Fibroblast of the conjunctiva (primary cell): ENCODE measurements around the gene TRMT44.
A peak's percentile ranks its signal among the peaks of the same experiment; 100 is the strongest.

Source experiments
- DNase-seq: peaks from one replicate; pipeline ENCODE4 v3.0.0-alpha.2; 2010; ENCODE audit warnings: low read depth

The TRMT44 gene

DNA sequence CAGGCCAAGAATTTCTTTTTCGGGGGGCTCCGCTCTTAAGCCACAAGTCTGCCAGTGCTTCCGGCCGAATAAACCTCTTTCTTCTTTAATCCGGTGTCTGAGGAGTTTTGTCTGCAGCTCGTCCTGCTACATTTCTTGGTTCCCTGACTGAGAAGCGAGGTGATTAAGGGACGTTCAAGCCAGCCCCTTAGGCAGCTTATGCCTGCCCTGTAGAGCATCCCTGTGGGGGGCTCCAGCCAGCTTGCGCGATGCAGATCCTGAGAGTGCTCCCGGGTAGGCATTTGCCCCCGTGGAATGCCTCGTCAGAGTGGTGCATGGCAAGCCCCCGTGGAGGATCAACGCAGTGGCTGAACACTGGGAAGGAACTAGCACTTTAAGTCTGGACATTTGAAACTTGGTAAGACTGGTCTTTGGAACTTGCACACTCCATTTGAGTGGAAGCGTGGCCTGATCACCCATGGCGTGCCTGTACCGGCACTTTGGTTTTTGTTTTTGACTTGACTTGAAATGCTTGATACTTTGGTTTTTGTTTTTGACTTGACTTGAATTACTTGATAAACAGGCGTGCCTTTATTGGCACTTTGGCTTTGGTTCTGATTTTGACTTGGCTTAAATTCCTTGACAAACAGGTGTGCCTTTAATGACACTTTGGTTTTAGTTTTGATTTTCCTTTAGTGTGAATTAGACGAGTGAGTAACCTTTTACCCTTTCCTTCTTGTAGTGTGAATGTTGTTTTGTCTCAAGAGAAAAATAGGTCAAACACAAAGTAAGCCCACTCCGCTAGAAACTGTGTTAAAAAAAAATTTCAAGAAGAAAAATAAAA, 6.1 kb upstream of the TRMT44 start:
- DNase-seq: no peak

DNA sequence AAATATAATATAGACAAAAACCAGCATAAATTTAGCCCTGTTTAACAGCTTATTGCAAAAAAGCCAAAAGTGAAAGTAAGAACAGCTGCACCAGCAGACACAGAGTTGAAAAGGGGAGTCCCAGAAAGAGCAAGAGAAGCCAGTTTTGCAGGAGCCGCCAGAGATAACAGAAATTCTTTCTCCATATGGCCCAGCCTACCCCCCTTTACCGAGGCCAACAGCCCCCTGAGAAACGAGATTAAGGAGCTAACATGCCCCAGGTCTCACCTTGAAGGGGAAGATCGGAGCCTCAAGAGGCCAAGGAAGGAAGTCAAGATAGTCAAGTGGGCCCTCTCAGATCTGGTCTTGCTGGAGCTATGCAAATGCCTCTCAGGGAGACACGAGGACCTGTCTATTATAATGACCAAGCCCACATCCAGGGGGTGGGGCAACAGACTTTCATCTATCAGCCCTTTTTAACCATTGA, 4.9 kb upstream of the TRMT44 start:
- no peak for DNase-seq

DNA sequence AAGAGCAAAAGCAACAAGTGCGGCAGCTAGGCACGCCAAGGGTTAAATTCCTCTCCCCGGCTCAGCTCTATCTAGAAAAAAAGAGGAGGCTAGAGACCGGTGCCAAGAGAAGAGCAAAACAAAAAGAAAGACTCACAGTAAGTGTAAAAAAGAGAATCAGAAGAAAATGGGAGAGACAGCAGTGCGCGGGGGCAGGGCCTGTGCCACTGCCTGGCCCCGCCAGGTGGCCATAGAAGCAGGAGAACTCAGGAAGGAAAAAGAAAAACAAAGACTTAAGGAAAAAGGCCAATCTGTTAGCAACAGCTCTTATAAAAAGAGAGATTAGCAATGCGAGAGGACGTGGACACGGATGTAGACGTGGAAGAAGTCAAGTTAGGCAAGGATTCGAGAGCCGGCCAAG, 3.3 kb upstream of the TRMT44 start:
- DNase-seq: no peak

DNA sequence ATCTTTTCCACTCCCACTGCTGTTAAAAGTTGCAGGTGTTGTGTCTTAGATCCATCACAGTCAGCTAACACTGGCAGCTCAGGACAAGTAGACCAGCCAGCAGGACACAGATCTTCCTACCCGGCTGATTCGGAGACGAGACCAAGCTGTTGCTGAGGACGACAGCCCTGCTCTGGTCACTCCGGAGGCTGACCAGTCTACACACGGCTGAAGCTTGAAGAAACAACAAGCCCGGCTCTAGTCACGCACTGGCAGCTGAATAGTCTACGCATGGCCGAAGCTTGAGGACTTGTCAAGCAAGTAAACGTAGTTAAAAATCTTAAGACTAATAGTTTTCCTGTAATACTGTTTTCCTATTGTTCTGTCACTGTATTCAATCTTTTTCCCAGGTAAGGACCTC, 1.8 kb upstream of the TRMT44 start:
- DNase-seq: no peak

DNA sequence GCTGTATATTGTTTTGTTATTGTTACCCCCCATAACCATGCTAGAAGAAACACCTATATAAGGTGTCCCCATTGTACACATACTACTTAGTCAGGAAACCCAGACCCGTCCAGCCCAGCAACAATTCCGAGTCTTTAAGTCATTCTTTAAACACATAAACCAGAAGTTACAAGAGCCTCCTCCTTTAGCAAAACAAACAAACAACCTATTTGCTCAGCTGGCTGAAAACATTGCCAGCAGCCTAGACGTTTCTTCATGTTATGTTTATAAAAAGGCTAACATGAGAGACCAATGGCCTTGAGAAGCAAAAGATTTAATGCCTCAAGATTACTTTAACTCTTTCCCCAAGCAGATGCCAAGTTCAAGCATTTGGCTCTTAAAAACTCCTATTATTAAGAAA, 1.4 kb upstream of the TRMT44 start:
- no peak for DNase-seq

DNA sequence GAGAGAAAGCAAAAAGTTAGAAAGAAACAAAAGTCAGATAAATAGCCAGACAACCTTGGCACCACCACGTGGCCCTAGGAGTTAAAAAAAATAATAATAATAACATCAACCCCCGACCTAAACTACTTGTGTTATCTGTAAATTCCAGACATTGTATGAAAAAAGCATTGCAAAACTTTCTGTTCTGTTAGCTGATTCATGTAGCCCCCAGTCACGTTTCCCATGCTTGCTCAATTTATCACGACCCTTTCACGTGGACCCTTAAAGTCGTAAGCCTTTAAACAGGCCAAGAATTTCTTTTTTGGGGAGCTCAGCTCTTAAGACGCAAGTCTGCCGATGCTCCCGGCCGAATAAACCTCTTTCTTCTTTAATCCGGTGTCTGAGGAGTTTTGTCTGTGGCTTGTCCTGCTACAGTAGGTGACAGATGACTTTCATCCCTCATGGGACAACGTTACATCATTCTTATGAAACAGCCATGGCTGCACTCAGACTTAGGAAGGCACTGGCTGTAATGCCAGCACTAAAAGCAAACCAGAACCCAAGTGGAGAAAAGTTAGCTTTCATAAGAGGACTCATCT, 574 bp upstream of the TRMT44 start:
- peak; percentile 23 for DNase-seq

DNA sequence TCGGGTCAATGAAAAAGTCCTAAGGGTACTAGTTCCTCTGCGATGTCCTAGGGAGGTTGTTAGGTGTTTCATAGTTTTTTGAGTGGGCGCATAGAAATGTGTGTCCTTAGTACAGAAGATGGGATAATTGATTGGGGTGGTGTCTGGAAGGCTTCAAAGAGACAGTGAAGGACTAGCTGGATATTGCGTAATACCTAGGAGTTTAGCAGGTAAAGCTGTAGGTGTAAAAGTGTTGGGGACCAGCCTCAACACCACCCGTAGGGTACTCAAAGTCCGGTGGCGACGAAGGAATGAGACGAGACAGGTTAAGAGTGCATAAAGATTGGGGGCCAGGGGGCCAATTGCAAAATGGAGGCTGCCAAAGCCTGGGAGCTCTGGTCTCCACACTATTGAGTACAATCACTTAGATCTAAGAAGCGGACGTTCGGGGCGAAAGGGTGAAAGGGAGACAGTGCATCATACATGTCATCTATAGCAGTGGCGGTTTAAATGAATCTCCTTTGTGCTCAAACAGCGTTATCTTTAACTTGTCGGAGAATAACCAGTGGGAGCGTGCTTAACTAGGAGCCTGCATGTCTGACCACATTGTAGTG, 1.0 kb downstream of the TRMT44 start:
- no peak for DNase-seq

DNA sequence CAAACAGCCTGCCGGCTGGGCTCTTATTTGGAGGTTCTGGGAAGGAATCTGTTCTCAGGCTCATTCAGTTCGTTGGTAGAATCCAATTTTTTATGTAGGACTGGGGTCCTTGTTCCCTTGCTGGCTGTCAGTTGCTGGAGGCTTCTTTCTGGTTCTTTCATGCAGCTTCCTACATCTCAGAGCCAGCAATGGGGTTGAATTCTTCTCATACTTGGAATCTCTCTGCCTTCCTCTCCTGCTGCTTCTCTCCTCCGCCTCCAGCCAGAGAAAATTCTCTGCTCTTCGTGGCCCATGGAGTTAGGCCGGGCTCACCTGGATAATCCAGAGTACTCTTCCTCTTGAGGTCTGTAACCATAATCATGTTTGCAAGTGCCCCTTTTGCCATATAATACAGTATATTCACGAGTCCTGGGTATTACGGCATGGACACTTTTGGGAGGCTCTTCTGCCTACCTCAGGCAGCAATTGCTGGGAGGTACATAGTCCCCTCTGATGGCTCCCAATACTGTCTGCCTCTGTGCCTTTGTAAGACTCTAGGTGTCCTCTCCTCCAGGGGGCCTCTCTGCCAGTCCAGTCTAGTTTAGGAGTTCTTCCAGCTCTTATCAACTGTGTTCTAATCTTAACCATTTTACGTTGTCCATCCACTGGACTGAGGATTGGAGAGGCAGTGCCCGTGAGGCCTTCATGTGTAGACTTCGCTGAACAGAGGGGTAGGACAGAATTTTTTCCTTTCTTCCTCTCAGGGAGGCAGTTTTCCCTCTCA, 2.2 kb downstream of the TRMT44 start:
- DNase-seq: no peak

DNA sequence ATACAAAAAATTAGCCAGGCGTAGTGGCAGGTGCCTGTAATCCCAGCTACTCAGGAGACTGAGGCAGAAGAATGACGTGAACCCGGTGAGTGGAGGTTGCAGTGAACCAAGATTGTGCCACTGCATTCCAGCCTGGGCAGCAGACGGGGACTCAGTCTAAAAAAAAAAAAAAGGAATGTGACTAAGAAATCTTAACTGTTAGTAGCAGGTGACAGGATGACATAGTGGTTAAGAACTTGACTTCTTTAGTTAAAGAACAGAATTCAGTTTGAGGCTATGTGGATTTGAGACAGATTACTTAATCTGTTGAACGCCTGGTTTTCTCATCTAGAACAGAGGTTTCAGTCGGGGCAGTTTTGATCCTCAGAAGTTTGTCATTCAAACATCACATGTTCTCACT, 3.2 kb downstream of the TRMT44 start:
- DNase-seq: no peak

DNA sequence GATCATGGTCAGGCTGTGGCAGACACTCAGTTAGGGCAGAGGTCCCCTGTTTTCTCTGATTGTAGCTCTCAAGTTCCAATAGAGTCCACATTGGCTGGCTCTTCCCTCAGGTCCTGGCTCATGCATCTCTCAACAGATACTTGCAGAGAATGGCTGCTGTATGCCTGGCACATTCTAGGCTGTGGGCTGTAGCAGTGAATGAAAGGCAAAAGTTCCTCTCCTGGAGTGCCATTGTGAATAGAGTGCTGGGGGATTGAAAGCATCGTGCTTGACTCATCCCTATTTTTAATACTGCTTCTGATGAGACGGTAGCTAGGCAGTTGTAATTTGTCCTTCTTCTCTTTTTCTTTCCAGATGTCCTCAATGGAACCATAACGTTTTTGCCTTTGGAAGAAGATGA, 5.5 kb downstream of the TRMT44 start:
- no peak for DNase-seq

DNA sequence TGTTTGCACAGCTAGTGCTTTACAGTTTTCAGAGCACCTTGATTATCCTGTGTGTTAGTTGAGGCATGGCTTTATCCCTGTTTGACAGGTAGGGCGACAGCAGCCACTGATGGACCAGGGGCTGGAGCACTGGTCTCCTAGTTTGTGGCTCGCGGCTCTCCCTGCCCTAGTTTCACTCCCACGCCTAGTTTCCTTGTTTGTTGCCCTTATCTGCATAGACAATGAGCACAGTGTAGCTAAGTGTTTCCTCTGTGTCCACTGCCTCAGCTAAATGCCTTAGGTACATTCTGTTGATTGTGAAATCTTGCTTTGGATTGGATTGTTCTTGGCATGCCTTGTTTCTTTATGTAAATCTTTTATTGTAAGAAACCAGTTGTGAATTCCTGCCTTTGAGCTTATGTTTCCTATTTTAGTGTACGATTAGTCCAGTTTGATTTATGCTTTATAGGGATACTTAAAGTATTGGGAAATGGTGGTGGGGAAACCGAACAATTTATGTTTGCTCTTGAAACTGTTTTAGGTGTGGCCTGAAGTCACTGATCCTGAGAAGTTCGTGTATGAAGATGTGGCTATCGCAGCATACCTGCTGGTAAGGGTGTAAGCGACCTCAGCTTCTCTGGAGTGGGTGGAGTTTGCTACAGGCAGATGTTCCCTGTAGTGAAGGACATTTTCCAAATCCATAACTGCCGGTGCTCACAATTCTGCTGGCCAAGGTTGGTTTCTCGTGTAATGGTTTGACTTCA, 11.0 kb downstream of the TRMT44 start:
- no peak for DNase-seq

DNA sequence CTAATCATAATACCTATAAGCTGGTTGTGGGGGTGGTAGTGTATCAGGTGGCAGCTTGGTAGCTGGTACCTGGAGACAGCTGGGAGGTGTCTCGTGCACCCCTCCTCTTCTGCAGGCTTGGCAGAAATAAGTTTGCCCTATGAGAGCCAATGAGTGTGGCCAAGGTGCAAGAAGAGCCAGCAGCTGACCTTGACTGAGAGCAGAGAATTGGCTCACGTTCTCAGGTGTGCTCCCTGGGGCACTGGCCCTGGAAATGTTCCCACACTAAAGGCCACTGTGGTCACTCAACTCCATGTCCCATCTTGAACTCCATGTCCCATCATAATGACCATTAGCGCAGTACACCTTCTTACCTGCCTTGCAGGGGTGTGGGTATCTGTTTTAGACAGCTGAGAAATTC, 13.4 kb downstream of the TRMT44 start:
- DNase-seq: no peak

DNA sequence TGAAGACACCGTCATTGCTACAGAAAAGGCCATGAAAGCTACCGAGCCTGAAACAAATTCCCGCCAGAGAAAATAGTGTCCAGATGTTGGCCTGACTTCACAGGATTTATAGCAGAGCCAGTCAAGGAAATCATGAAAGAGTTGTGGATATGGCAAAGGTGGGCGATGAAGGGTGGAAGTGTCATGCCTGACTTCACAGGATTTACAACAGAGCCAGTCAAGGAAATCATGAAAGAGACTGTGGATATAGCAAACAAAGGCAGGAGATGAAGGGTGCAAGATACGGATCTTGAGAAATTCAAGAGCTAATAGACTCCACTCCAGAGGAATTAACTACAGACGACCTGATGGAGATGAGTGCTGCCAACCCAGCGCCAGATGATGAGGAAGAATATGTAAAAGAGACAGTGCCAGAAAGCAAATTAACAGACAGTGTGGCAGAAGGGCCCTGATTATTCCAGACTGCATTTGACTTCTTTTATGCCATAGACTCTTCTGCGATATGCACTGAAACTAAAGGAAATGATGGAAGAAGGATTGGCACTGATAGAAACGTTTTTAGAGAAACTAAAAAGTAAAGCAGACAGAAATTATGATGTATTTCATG, 17.2 kb downstream of the TRMT44 start:
- no peak for DNase-seq

DNA sequence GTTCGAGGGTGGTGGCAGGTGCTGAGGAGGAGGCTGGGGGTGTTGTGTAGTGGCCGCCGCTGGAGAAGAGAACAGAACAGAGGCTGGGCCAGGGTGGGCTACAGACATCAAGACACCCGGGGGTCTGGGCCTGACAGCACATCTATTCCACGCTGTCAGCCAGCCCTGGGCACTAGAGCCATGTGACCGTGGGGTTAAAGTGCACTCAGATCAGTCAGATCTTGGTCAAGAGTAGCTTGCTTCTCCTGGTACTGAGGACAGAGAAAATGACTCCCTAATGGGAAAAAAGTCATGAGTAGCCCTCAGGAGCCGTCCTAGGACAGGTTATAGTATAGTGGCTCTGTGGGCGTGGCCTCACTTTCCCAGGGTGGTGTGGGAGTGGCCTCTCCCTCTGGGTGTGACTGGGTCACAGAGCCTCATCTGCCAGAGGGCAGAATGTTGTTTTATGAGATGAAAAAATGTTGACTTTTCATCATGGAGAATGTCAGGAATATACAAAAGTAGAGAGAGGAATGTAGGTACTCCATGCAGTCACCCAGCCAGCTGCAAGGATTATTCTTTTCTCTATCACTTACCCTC, 19.4 kb downstream of the TRMT44 start:
- no peak for DNase-seq

DNA sequence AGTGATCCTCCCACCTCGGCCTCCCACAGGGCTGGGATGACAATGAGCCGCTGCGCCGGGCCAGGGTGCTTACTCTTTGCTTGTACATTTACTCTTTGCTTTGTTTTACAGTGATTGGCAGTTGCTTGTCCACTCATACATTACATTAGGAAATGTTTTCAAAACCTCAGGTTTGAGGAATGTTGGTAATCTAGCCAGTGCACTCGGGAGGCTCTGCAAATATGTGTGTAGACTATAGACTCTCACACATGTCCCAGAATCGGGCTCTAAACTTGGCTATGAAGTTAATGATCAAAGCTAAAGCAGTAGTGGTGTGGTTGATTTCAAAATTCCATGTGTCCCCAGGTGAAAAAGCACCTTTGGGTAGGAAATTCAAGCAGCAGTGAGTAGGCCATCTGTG, 20.5 kb downstream of the TRMT44 start:
- DNase-seq: no peak

DNA sequence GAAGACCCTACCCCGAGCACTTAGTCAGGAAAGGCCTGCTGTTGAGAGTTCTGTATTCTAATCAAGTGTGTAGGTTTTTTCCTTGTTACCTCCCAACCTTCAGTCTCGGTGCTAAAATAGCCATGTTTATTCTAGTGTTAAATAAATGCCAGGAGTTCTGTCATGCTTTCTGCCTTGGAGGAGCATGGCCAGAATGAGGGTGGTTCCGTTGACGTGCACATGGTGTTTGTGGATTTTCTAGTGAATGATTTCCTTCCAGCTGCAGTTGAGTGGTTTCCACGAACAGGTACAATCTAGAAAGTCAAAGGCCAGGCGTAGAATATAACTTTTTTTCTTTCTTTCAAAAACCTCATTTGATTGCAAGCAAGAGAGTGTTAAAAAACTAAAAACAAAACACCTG, 21.0 kb downstream of the TRMT44 start:
- DNase-seq: no peak

DNA sequence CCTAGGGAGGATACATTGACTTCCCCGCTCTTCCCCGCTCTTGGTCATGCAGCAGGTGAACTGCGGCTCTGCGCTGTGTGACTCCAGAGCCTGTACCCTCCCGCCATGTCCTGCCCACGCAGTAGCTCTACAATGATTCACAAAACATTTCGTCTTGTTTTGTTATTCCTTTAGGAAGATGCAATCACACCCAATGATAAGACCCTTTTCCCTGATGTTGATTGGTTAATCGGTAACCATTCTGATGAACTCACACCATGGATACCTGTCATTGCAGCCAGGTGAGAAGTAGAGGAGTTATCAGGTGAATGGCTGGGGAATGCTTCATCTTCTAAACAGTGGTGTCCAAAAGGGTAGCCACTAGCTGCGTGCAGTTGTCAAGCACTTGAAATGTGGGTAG, 23.2 kb downstream of the TRMT44 start:
- DNase-seq: no peak

DNA sequence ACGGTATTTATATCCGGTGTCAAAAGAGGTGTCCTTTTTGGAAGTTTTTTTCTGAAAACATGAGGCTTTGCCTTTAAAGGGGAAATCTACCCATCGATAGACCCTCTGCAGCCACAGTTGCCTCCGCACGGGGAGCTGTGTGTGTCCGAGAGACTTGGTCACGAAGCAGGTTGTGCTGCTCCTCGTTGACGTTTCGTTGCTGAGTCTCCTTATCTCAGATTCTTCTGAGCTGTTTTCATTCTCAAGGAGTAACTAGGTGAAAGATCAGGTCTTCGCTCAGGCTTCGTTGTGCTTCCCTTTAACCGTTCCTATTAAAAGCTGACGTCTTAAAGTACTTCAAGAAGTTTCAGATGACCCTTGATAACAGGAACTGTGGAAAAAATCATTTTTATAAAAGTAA, 23.8 kb downstream of the TRMT44 start:
- no peak for DNase-seq

DNA sequence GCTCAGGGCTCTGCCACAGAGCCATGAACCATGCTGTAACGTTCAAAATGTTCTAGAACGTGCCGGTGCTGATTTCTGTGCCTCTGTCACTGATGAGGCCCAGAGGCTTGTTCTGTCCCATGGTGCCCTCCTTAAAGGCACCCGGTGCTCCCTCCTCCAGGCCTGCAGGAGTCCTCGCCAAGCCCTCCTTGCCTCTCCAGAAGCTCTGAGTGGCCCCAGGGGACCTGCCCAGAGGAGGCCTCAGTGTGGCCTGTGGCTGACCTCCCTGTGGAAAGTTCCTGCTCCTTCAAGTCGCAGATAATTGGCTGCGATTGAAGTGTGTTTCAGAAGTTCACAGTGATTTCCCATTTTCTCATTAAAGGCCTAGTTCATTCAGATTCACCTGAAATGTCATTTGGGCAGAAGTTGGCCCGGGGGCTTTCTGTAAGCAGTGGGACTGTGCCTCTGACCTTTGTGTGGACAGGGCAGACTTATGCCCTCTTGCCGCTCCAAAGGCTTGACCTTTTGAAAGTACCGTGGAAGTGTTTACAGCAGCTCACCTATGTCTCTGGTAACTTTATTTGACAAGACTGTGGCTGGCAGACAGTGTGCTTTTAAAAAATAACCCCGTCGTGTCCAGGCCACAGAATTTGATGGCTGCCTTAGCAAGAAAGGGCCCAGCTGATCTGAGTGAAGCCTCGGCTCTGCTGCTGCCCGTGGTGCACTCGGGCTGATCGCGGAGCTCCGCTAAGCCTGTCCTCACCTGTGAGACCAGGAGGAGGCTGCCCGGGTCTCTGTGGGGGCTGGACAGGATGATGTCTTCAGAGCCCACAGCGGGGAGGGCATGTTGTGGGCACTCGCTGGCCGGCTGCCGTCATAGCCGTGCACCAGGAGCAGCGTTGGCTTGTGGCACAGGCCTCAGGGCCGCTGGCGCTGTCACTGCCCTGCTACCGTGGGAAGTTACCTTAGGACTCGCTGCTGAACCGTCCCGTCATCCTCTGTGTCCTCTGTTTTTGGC, 25.3 kb downstream of the TRMT44 start:
- DNase-seq: no peak

DNA sequence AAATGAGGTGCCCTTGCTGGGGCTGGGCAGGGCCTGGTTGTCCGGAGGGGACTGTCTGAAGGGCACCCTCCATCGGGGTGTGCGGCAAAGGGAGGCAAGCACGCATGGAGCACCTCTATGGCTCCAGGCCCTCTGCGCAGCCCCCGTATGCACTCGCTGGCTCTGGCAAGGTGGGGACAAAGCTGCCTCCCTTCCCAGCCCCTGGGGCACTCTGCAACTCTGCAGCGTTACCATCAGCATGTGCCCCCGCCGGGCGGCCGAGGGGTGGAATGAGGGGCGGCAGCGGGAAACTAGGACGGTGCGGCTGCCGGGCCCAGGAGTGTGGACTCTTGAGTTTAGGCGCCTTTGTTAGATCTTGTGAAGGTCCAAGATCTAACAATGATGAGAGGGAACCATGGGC, 26.4 kb downstream of the TRMT44 start:
- no peak for DNase-seq
